Measurements from ENCODE around the gene DYRK4.

- TF ChIP-seq, protein P1, sequence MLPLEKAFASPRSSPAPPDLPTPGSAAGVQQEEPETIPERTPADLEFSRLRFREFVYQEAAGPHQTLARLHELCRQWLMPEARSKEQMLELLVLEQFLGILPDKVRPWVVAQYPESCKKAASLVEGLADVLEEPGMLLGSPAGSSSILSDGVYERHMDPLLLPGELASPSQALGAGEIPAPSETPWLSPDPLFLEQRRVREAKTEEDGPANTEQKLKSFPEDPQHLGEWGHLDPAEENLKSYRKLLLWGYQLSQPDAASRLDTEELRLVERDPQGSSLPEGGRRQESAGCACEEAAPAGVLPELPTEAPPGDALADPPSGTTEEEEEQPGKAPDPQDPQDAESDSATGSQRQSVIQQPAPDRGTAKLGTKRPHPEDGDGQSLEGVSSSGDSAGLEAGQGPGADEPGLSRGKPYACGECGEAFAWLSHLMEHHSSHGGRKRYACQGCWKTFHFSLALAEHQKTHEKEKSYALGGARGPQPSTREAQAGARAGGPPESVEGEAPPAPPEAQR (CRISPR knock-in tag; IDR thresholded peaks at IDR 0.05) = no peak
- TF ChIP-seq, protein P2, sequence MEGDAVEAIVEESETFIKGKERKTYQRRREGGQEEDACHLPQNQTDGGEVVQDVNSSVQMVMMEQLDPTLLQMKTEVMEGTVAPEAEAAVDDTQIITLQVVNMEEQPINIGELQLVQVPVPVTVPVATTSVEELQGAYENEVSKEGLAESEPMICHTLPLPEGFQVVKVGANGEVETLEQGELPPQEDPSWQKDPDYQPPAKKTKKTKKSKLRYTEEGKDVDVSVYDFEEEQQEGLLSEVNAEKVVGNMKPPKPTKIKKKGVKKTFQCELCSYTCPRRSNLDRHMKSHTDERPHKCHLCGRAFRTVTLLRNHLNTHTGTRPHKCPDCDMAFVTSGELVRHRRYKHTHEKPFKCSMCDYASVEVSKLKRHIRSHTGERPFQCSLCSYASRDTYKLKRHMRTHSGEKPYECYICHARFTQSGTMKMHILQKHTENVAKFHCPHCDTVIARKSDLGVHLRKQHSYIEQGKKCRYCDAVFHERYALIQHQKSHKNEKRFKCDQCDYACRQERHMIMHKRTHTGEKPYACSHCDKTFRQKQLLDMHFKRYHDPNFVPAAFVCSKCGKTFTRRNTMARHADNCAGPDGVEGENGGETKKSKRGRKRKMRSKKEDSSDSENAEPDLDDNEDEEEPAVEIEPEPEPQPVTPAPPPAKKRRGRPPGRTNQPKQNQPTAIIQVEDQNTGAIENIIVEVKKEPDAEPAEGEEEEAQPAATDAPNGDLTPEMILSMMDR (IDR thresholded peaks at IDR 0.05) = peak; percentile 97
- no peak for TF ChIP-seq RELA (CRISPR knock-in tag; IDR thresholded peaks at IDR 0.05; ENCODE audit: borderline replicate concordance)
- TF ChIP-seq ELF4 (CRISPR knock-in tag; IDR thresholded peaks at IDR 0.05; ENCODE audit: low read depth) = no peak
- no peak for TF ChIP-seq TCF7 (CRISPR knock-in tag; IDR thresholded peaks at IDR 0.05; ENCODE audit: low read depth)
Observed at GRCh38 chr12:4604684-4605193, 42.7 kb downstream of the DYRK4 start.
